PC-9 (cell line): ENCODE measurements around the gene TRAPPC12.

ENCODE experiments used
- CTCF ChIP-seq: fragments of 200-600 bp; sonication (generic); conservative IDR thresholded peaks from 2 replicates; pipeline ENCODE4 v1.6.1; 2017; ENCODE audit warnings: mixed run types, antibody characterized with exemption, mild to moderate bottlenecking, moderate library complexity
- EZH2 ChIP-seq: fragments of 200-600 bp; sonication (generic); IDR thresholded peaks from 2 replicates; pipeline ENCODE4 v1.8.0; 2017; ENCODE audit warnings: antibody characterized with exemption, low read depth

- no peak for TF ChIP-seq CTCF
- TF ChIP-seq EZH2 = no peak
These were observed 90.7 kb downstream of the TRAPPC12 start for GRCh38 chr2:3470166-3470651.
